Activated B cell treated with CpG ODN at 0.5 μM for 24 hours (primary cell): Measurements from ENCODE around the gene ATP11A. TPM values are rescaled to one million over a fixed set of nuclear protein-coding genes. Genes with fewer than 3 reads are reported as not detected.

ENCODE experiments used
- ATAC-seq: fragments of 200-7000 bp; cut with Tn5 transposase; one replicate; pipeline ENCODE4 v1.10.0; 2021; ENCODE audit warnings: low read depth, mild to moderate bottlenecking, moderate library complexity
- CTCF ChIA-PET: fragments of 350-600 bp; sonication (Branson Sonifier 250); formaldehyde crosslinking; loops from one replicate; lab custom pipeline; 2021; ENCODE audit warnings: antibody characterized with exemption; lab: Charles Lee
- POLR2A ChIA-PET: fragments of 350-600 bp; sonication (Branson Sonifier 250); formaldehyde crosslinking; loops from one replicate; lab custom pipeline; 2021; ENCODE audit warnings: antibody characterized with exemption; lab: Charles Lee
- DNase-seq: peaks from one replicate; pipeline ENCODE4 v3.0.0; 2022
- H3K27ac Mint-ChIP-seq: one replicate; pipeline ENCODE4 v1.8.0; 2020; ENCODE audit warnings: mixed read lengths
- H3K27me3 Mint-ChIP-seq: one replicate; pipeline ENCODE4 v1.8.0; 2021; ENCODE audit warnings: mixed read lengths
- H3K36me3 Mint-ChIP-seq: one replicate; pipeline ENCODE4 v1.8.0; 2021; ENCODE audit warnings: low read depth, mixed read lengths
- H3K4me1 Mint-ChIP-seq: one replicate; pipeline ENCODE4 v1.8.0; 2021; ENCODE audit warnings: mixed read lengths
- H3K4me3 Mint-ChIP-seq: one replicate; pipeline ENCODE4 v1.8.0; 2020; ENCODE audit warnings: mild to moderate bottlenecking, mixed read lengths
- H3K9me3 Mint-ChIP-seq: one replicate; pipeline ENCODE4 v1.8.0; 2020; ENCODE audit warnings: mixed read lengths
- intact Hi-C: fragments of 100-400 bp; cut with micrococcal nuclease; formaldehyde crosslinking; loops from one replicate; pipeline ENCODE4 v1.15.1; 2024
- total RNA-seq: library from RNA; stranded (reverse); gene quantifications from 2 replicates; pipeline ENCODE4 v1.2.3, GENCODE V29; 2022
- TF ChIP-seq, protein P1 (sequence below): fragments of 200-600 bp; IDR thresholded peaks from one replicate; pipeline ENCODE4 v1.8.0; 2022; ENCODE audit warnings: antibody characterized with exemption, mild to moderate bottlenecking

Gene ATP11A
- total RNA-seq, 1 donor from 2014 or later, result 49.6 TPM

DNA sequence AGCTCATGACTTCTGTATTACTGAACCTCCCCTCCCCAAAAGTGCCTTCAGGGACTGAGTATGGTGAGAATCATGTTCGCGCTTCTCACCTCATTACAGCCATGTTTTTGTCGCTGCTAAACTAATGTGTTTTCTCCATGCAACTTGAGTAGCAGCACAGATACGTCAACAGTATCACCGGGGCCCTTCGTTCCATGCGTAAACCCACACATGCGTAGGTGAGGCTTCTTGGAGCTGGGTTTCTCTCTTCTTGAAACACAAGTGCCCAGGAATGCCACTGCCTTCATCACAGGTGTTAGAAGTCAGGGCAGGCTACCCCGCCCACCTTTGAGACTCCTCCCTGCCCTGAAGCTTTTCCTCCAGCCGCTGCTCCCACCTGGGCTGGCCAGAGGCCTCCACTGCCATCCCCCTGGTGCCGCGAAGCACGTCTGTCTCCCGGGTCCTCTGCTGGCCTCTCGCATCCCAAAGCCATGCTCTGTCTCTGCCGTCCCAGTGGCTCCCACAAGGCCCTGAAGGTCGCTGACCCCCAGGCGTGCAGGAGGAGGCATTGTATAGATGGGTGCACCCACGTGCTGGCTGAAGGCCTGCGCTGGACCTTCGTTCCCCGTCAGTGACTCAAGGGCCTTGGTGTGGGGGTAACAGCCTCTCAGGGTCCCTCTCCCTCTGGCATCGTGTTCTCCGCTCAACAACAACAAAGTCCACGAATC lies 143.9 kb downstream of the ATP11A start:
- POLR2A ChIA-PET, result no interaction called here

DNA sequence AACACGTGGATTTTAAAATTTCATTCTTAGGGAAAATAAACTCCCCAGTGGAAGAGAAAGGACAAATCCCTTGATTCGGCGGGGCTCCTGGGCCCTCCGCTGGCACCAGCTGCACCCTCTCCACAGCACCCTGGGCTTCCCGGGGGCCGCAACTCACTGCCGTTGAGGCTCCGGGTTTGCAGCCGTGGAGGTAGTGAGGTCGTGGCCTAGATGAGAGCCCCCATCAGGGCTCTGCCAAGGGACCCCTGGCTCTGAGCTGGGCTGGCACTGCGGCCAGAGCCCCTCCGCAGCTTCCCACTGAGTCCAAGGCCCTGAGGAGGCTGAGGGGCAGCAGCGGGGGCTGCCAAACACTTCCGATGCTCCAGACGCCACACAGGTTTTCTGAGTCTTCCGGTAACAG lies 145.5 kb downstream of the ATP11A start:
- CTCF ChIA-PET, result no interaction called here
- Mint-ChIP-seq H3K27me3 (no peaks in the 10 kb centered on the region), H3K27ac (no peak overlapping the region), H3K36me3 (peaks cover 70% of the 10 kb centered on the region), H3K9me3 (no peaks in the 10 kb centered on the region), H3K4me1 (no peaks in the 10 kb centered on the region), H3K4me3 (no peak overlapping the region)
- intact Hi-C loops, result no loop called here
- POLR2A ChIA-PET, result no interaction called here
- TF ChIP-seq, protein P1, sequence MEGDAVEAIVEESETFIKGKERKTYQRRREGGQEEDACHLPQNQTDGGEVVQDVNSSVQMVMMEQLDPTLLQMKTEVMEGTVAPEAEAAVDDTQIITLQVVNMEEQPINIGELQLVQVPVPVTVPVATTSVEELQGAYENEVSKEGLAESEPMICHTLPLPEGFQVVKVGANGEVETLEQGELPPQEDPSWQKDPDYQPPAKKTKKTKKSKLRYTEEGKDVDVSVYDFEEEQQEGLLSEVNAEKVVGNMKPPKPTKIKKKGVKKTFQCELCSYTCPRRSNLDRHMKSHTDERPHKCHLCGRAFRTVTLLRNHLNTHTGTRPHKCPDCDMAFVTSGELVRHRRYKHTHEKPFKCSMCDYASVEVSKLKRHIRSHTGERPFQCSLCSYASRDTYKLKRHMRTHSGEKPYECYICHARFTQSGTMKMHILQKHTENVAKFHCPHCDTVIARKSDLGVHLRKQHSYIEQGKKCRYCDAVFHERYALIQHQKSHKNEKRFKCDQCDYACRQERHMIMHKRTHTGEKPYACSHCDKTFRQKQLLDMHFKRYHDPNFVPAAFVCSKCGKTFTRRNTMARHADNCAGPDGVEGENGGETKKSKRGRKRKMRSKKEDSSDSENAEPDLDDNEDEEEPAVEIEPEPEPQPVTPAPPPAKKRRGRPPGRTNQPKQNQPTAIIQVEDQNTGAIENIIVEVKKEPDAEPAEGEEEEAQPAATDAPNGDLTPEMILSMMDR, result no peak
- no peak for DNase-seq
- no peak for ATAC-seq

More for the DNA sequence above, 143.9 kb downstream of the ATP11A start:
- intact Hi-C loops, result no loop called here
- H3K4me3 Mint-ChIP-seq, result no peak overlapping the region
- H3K27ac Mint-ChIP-seq, result no peak overlapping the region
- no peaks in the 10 kb centered on the region for H3K9me3 Mint-ChIP-seq
- CTCF ChIA-PET, result no interaction called here
- no peaks in the 10 kb centered on the region for H3K27me3 Mint-ChIP-seq
- TF ChIP-seq, protein P1, result no peak
- no peak for ATAC-seq
- DNase-seq, result no peak
- no peaks in the 10 kb centered on the region for H3K4me1 Mint-ChIP-seq
- peaks cover 67% of the 10 kb centered on the region for H3K36me3 Mint-ChIP-seq

DNA sequence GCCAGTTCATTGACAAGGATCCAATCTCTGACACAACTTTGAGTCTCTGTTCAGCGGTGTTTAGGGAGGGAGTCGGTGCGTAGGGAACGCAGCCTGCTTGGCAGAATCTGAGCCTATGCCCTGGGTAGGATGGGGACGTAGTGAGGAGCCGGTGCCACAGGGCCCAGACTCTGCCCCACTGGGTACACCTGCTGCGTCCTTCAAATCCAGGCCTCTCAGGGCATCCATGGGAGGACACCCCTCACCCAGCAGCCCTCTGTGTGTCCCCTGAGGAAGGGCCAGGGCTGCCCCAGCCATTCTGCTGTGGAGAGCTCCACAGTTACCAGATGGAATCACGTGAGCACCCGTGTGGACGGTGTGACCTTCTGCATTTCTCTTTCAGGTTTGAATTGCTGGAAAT lies 146.0 kb downstream of the ATP11A start:
- H3K36me3 Mint-ChIP-seq, result peaks cover 68% of the 10 kb centered on the region

DNA sequence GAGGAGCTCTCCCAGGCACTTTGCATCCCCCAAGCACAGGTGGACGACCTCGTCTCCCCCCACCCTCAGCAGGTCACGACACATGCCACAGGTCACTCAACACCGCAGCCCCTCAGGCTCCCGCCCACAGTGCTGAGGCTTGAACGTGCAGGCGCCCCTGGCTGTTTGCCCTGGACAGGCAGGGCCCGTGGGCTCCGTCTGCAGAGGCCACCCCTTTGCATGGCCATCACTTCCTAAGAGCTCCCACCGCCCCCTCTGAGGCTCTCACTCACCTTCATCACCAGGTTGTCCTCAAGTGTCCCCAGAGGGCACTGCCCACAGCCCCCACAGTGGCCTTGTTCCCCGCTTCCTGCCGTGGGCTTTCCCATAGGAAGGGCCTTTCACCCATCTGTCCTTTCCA lies 147.1 kb downstream of the ATP11A start:
- ChIA-PET POLR2A (no interaction called here), CTCF (no interaction called here)
- Mint-ChIP-seq H3K27ac (no peak overlapping the region), H3K4me1 (no peaks in the 10 kb centered on the region), H3K27me3 (no peaks in the 10 kb centered on the region), H3K9me3 (no peaks in the 10 kb centered on the region), H3K36me3 (peaks cover 56% of the 10 kb centered on the region), H3K4me3 (no peak overlapping the region)
- no peak for ATAC-seq
- no peak for DNase-seq
- intact Hi-C loops, result no loop called here
- TF ChIP-seq, protein P1, result no peak

More for the DNA sequence above, 146.0 kb downstream of the ATP11A start:
- no peak for ATAC-seq
- Mint-ChIP-seq H3K9me3 (no peaks in the 10 kb centered on the region), H3K27me3 (no peaks in the 10 kb centered on the region), H3K4me1 (no peaks in the 10 kb centered on the region), H3K4me3 (no peak overlapping the region), H3K27ac (no peak overlapping the region)
- TF ChIP-seq, protein P1, result no peak
- DNase-seq, result no peak
- POLR2A ChIA-PET, result no interaction called here
- CTCF ChIA-PET, result no interaction called here
- intact Hi-C loops, result no loop called here

DNA sequence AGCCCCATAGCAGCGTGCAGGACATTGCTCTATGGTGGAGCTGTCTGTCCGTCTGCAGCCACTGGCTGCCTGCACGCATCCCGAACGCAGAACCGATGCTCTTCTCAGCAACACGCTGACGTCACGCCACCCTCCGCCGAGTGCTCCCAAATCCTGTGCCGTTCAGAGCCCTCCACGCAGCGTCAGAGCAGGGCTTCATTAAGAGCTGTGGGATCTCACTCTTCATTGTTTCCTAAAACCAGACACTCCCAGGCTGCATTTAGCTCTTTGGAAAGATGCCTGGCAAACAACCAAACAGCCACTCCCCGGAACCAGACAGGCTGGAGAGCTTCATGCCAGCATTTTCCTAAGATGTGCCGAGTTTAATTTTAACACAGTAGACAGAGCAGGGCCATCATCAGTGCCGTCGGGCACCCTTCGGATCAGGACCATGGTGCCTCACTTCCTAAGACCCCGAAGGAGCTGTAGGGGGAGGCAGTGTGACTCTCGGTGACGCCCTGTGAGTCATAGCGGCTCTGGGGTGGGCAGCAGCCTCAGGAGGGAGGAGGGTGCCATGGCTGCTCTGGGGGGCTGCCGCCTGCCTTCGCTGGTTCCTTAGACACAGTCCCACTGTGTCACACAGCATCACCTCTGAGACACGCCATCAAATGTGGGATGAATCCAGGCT lies 147.7 kb downstream of the ATP11A start:
- Mint-ChIP-seq H3K4me3 (no peak overlapping the region), H3K36me3 (peaks cover 54% of the 10 kb centered on the region), H3K9me3 (no peaks in the 10 kb centered on the region), H3K27me3 (no peaks in the 10 kb centered on the region), H3K27ac (no peak overlapping the region), H3K4me1 (no peaks in the 10 kb centered on the region)
- intact Hi-C loops, result no loop called here
- ChIA-PET CTCF (no interaction called here), POLR2A (no interaction called here)
- TF ChIP-seq, protein P1, result no peak
- DNase-seq (no peak), ATAC-seq (no peak)
